Nephron (organoid): ENCODE data around the gene CXCL6.

Experiments
- H3K27ac Mint-ChIP-seq, 3 experiments: 2 replicates each; pipeline ENCODE4 v1.8.0; 2020; ENCODE audit warnings: mixed read lengths in 3 of 3, mild to moderate bottlenecking in 2 of 3, moderate library complexity in 1 of 3
- H3K27me3 Mint-ChIP-seq: 2 replicates; pipeline ENCODE4 v1.8.0; 2021; ENCODE audit warnings: low read depth, mild to moderate bottlenecking, moderate library complexity, mixed read lengths
- H3K36me3 Mint-ChIP-seq: 2 replicates; pipeline ENCODE4 v1.8.0; 2020; ENCODE audit warnings: low read depth, mixed read lengths
- H3K4me1 Mint-ChIP-seq: 2 replicates; pipeline ENCODE4 v1.8.0; 2020; ENCODE audit warnings: mixed read lengths
- H3K4me3 Mint-ChIP-seq, 3 experiments: 2 replicates each; pipeline ENCODE4 v1.8.0; 2020; ENCODE audit warnings: mild to moderate bottlenecking in 3 of 3, mixed read lengths in 3 of 3, moderate library complexity in 2 of 3
- H3K9me3 Mint-ChIP-seq: 2 replicates; pipeline ENCODE4 v1.8.0; 2020; ENCODE audit warnings: mixed read lengths
- TF ChIP-seq, protein P1 (sequence below), 3 experiments: fragments of 200-600 bp; sonication (generic); IDR thresholded peaks; one replicate each; pipeline ENCODE4 v1.5.0; 2021; ENCODE audit warnings: antibody characterized with exemption in 3 of 3; ENCODE audit not compliant: unreplicated experiment in 3 of 3

Gene CXCL6

GRCh38 chr4:73832651-73833237, 3.7 kb upstream of the CXCL6 start:
- Mint-ChIP-seq H3K27ac (no peak overlapping the region), H3K27me3 (peaks cover 18% of the 10 kb centered on the region), H3K9me3 (peaks cover 4% of the 10 kb centered on the region), H3K36me3 (no peaks in the 10 kb centered on the region), H3K4me1 (peaks cover 4% of the 10 kb centered on the region), H3K4me3 (no peak overlapping the region)
- TF ChIP-seq, protein P1, sequence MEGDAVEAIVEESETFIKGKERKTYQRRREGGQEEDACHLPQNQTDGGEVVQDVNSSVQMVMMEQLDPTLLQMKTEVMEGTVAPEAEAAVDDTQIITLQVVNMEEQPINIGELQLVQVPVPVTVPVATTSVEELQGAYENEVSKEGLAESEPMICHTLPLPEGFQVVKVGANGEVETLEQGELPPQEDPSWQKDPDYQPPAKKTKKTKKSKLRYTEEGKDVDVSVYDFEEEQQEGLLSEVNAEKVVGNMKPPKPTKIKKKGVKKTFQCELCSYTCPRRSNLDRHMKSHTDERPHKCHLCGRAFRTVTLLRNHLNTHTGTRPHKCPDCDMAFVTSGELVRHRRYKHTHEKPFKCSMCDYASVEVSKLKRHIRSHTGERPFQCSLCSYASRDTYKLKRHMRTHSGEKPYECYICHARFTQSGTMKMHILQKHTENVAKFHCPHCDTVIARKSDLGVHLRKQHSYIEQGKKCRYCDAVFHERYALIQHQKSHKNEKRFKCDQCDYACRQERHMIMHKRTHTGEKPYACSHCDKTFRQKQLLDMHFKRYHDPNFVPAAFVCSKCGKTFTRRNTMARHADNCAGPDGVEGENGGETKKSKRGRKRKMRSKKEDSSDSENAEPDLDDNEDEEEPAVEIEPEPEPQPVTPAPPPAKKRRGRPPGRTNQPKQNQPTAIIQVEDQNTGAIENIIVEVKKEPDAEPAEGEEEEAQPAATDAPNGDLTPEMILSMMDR (IDR thresholded peaks at IDR 0.05; ENCODE audit: unreplicated experiment in 3 of 3): no peak

DNA sequence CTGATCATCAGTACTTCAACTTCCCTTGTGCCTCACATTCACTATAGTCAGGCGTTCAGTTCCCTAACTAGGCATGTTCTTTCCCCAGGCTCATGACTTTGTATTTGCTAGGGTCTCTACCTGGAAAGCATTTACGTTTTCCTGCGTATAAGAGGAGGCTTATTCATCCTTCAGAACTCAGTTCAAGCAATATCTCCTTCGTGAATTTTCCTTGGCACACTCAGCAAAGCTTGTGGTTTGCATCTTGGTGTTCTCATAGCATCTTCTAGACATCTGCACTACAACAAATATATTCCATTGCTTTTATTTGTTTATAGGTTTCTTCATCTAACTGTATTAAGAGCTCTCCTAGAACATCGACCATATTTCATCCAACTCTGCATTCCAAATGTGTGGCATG, 2.6 kb downstream of the CXCL6 start:
- TF ChIP-seq, protein P1 (IDR thresholded peaks at IDR 0.05; ENCODE audit: unreplicated experiment in 3 of 3): no peak
- H3K4me1 Mint-ChIP-seq: peaks cover 4% of the 10 kb centered on the region
- peaks cover 57% of the 10 kb centered on the region for H3K27me3 Mint-ChIP-seq
- no peaks in the 10 kb centered on the region for H3K36me3 Mint-ChIP-seq
- H3K4me3 Mint-ChIP-seq: no peak overlapping the region
- no peak overlapping the region for H3K27ac Mint-ChIP-seq
- H3K9me3 Mint-ChIP-seq: peaks cover 2% of the 10 kb centered on the region

DNA sequence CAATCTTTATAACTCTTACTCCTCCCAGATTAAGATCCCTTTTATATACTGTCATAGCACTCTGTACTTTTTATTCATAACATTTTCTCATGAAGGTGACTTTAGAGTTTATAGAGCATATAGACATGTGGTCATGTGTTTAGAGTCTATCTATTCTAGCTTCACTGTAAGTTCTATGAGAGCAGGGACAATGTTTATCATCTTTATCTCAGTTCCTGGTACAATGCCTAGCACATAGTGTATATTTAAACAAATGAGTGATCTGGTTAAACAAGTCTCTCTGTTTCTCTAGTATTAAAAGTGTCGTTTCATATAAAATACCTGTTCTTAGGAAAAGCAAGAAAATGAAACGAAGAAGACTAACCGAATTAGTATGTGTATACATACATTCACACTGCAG, 3.2 kb downstream of the CXCL6 start:
- H3K36me3 Mint-ChIP-seq: no peaks in the 10 kb centered on the region
- peaks cover 4% of the 10 kb centered on the region for H3K4me1 Mint-ChIP-seq
- TF ChIP-seq, protein P1 (IDR thresholded peaks at IDR 0.05; ENCODE audit: unreplicated experiment in 3 of 3): no peak
- no peak overlapping the region for H3K4me3 Mint-ChIP-seq
- H3K27ac Mint-ChIP-seq: no peak overlapping the region
- H3K27me3 Mint-ChIP-seq: peaks cover 59% of the 10 kb centered on the region
- peaks cover 2% of the 10 kb centered on the region for H3K9me3 Mint-ChIP-seq

DNA sequence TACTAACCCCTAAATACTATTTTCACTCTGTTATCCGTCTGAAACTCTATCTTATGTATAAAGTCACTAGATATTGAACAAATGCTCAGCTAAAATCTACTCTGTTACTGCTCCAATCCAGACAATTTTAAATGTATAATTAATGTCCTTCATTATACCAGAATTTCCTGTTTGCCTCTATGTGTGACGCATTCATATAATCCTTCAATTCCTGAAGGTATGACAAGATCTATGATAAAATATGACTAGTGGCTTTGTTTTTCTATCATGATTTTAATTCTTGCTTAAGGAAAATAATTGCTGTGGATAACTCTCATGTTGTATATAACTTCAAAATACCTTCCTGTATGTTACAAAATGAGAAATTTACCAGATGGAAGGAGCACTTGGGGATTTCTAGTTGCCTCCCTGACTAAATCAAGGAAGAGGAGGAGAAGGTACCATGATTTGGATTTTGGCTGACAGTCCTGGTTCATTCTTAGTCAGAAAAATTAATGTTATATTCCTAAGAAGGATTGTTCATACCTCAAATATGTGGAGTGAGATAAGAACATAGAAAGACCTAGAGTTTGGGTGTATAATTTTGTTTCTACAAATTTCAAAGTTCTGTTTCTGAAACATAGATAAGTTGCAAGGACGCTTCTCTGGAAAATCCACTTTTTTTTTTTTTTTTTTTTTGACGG, 4.9 kb downstream of the CXCL6 start:
- no peak overlapping the region for H3K27ac Mint-ChIP-seq
- no peak overlapping the region for H3K4me3 Mint-ChIP-seq
- peaks cover 4% of the 10 kb centered on the region for H3K4me1 Mint-ChIP-seq
- H3K36me3 Mint-ChIP-seq: no peaks in the 10 kb centered on the region
- H3K9me3 Mint-ChIP-seq: no peaks in the 10 kb centered on the region
- H3K27me3 Mint-ChIP-seq: peaks cover 57% of the 10 kb centered on the region
- TF ChIP-seq, protein P1 (IDR thresholded peaks at IDR 0.05; ENCODE audit: unreplicated experiment in 3 of 3): no peak

DNA sequence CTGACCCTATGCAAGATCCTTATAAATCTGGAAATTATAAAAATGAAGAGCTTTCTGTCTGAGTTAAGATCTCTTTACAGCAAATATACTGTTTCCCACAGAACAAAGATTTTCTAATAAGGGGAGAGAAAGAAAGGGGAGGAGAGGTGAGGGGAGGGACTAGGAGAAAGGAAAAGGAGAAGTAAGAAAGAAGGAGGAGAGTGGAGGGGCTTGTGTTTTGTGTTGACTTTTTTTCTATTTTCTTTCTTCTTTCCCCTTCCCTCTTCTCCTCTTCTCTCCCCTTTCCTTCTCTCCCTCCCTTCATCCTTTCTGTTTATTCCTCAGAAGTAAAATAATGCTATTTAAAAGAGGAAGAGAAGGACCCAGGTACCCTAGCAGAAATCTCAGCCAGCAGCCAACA, 6.2 kb downstream of the CXCL6 start:
- H3K4me1 Mint-ChIP-seq: no peaks in the 10 kb centered on the region
- no peaks in the 10 kb centered on the region for H3K9me3 Mint-ChIP-seq
- no peaks in the 10 kb centered on the region for H3K36me3 Mint-ChIP-seq
- no peak overlapping the region for H3K4me3 Mint-ChIP-seq
- TF ChIP-seq, protein P1 (IDR thresholded peaks at IDR 0.05; ENCODE audit: unreplicated experiment in 3 of 3): no peak
- H3K27me3 Mint-ChIP-seq: peaks cover 46% of the 10 kb centered on the region
- H3K27ac Mint-ChIP-seq: no peak overlapping the region

GRCh38 chr4:73843369-73843768, 6.9 kb downstream of the CXCL6 start:
- no peaks in the 10 kb centered on the region for H3K4me1 Mint-ChIP-seq
- TF ChIP-seq, protein P1 (IDR thresholded peaks at IDR 0.05; ENCODE audit: unreplicated experiment in 3 of 3): no peak
- peaks cover 46% of the 10 kb centered on the region for H3K27me3 Mint-ChIP-seq
- H3K27ac Mint-ChIP-seq: no peak overlapping the region
- H3K36me3 Mint-ChIP-seq: no peaks in the 10 kb centered on the region
- no peaks in the 10 kb centered on the region for H3K9me3 Mint-ChIP-seq
- no peak overlapping the region for H3K4me3 Mint-ChIP-seq
